GM19467 (cell line): ENCODE data around the gene TYMP.
"Not testable (repeated sequence)": the region's sequence is repeated elsewhere in the genome, so short reads cannot be mapped to it uniquely, and the experiment has no call there.

Experiments used
- ATAC-seq: cut with Tn5 transposase; IDR thresholded peaks from one replicate; pipeline ENCODE4 v1.9.1; 2021; ENCODE audit warnings: mild to moderate bottlenecking, moderate library complexity; ENCODE audit not compliant: unreplicated experiment

TYMP gene

DNA sequence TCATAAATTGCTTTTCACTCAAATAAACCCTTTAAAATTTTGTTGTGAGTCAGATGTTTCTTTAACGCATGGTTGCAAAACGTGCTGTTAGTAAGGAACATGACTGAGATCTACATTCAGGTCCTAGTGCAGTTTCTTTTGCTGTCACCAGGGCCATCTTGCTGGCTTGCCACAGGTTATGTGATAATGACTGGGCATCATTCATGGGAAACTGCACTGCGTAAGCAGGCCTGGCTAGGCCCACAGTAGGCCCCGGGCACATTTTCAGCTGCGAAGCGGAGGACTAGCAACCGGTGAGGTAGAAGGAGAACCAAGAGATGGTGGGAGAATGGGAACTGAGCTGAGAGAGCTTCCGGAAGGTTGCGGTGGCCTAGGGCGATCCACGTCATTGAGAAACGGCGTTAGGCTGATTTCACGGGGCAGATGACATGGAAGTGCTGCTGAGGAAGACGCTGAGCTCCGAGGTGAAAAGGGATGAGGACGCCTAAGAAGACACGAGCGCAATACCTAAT is 12.7 kb upstream of the TYMP start:
- no peak for ATAC-seq

- ATAC-seq = not testable (repeated sequence)
Measured at GRCh38 chr22:50541667-50542026, 11.8 kb upstream of the TYMP start.

- no peak for ATAC-seq
Measured at GRCh38 chr22:50540381-50540780, 10.6 kb upstream of the TYMP start.

DNA sequence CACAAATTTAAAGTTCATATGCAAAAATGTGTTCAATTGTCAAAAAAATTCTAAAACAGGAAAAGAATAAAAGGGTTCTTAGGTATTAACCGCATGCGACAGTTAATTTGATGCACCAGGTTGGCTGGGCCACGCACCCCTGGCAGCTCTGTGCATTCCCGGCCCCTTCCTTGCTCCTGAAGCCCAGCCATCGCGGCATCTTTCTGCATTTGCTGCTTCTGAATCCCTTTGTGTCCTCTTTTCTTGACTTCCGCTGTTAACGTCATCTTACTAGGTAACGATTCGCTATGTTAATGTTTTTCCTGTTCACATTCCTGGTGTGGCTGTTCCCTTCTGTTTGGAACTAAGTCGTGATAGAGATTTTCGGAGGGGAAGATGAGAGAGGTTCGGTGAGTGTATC is 8.0 kb upstream of the TYMP start:
- ATAC-seq = no peak

DNA sequence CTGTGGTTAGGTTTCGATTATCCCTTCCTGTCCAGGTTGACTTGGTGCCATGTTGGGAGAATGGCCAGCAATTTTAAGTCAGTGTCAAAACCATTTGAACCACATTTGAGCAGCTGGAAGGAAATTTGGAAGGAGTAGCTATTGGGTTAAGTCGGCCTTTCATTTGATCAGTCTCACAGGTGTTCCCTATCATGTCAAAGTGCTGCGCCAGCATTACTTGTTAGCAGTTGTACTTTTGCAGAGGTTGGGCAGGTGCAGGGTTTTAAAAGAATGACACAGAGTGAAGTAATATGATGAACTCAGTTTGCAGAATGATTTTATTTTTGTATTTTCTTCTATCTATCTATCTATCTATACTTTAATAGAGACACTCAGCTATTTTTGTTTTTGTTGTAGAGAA is 6.4 kb upstream of the TYMP start:
- ATAC-seq = no peak

GRCh38 chr22:50535113-50535512 is 5.3 kb upstream of the TYMP start:
- ATAC-seq = no peak

DNA sequence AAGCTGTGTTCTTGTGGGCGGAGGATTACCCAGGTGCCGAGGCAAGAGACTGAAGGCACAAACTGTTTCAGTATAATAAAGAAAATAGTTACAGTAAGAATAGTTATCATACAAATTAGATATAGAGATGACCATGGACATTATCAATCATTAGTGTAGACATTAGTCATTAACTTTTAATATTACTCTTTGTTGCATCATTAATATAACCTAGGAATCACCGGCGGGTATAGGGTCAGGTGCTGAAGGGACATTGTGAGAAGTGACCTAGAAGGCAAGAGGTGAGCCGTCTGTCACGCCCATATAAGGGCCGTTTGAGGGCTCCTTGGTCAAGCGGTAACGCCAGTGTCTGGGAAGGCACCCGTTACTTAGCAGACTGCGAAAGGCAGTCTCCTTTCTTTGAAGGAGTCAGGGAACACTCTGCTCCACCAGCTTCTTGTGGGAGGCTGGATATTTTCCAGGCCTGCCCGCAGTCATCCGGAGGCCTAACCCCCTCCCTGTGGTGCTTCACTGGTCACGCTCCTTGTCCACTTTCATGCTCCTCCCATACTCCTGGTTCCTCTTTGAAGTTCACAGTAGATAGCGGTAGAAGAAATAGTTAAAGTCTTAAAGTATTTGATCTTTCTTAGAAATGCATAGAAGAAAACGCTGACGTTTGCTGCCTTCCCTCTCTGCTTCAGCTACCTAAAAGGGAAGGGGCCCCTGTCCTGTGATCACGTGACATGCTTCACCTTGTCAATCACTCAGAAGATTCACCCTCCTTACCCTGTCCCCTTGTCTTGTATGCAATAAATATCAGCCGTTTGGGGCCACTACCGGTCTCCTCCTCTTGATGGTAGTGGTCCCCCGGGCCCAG is 4.3 kb upstream of the TYMP start:
- not testable (repeated sequence) for ATAC-seq

GRCh38 chr22:50532824-50533796 is 3.3 kb upstream of the TYMP start:
- no peak for ATAC-seq

GRCh38 chr22:50531962-50532674 is 2.3 kb upstream of the TYMP start:
- ATAC-seq = no peak

DNA sequence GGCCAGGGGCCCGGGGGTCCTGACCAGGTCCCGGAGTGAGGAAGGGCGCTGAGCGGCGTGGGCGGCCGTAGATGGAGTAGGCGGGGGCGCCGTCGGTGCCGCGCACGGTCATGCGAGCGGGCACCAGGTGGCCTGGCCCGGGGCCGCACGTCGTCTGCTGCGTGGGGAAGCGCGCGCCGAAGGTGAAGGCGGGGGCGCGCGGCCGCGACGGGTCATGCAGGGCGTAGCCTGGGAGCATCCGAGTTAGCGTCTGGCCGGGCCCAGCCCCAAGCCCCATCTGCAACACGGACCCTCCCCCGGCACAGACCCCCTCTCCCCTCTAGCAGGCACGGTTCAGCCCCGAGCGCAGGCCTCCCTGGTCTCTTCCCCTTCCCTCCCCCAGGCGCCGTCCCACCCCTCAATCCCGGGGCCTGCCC is 1.7 kb upstream of the TYMP start:
- peak; percentile 26 for ATAC-seq

GRCh38 chr22:50530877-50531545 is 1.2 kb upstream of the TYMP start:
- peak; percentile 17 for ATAC-seq

- ATAC-seq = no peak
Measured at GRCh38 chr22:50530580-50530876, 716 bp upstream of the TYMP start.

DNA sequence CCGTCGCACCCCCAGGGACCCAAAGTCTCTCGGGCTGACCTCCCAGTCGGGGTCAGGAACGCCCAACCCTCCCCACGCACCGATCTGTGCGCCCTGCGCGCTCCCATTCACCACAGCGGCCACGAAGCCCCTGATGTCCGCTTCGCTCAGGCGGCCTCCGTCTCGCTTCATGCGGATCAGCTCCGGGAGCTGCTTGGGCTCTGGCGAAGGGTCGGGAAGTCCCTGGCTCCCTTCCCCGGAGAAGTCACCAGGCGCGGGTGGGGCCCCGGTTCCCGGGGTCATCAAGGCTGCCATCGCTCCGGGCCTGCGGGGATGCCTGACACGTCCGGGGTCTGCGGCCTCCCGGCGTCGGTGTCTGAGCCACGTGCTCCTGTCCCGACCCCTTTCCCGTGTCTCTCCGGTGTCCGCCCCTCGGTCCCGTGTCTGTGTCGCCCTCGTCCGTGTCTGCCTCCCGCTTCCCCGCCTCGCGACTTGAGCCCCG is 356 bp downstream of the TYMP start:
- no peak for ATAC-seq

- no peak for ATAC-seq
Measured at GRCh38 chr22:50528682-50529415, 963 bp downstream of the TYMP start.

- no peak for ATAC-seq
Measured at GRCh38 chr22:50527921-50528681, 1.7 kb downstream of the TYMP start.

DNA sequence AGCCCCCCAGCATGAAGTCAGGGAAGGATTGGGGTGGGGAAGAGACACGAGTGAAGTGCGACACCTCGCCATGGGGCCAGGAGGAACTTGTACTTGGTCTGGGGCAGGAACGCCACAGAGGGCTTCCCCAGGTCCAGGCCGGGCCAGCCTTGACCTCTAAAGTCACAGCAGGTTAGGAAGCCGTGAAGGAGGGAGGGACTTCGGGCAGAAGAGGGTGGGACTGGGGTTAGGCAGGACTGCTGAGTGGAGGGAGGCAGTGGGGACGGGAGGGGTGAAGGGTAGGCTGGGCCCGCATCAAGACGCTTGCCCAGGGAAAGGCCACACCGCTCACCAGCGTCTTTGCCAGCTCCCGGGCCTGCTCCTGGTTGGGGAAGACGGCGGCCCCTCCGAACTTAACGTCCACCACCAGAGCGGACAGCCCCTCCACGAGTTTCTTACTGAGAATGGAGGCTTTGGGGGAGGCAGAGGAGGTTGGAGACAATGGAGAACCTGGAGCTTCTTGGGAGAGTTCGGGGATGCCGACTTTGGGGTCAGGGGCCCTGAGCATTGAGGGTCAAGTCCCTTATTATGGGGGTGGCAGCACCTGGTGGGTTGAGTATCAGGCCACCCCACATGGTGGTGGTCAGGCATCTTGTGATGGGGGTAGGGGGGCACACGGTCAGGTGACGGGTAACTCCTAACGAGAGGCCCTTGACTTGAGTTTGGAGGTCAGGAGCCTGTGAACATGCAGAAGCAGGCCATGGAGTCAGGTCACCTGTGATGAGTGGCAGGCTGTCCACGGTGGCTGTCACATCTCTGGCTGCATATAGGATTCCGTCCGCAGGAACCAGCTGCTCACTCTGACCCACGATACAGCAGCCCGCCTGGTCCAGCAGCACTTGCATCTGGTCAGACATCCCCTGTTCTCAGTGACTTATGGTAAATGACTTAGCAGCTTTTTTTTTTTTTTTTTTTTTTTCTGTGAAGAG is 2.7 kb downstream of the TYMP start:
- ATAC-seq = no peak

- ATAC-seq = peak; percentile 24
Measured at GRCh38 chr22:50526108-50526833, 3.5 kb downstream of the TYMP start.

GRCh38 chr22:50525858-50526107 is 4.0 kb downstream of the TYMP start:
- no peak for ATAC-seq
